GM19324 (cell line): ENCODE measurements around the gene PEX16.
"Not testable (repeated sequence)": the region's sequence is repeated elsewhere in the genome, so short reads cannot be mapped to it uniquely, and the experiment has no call there.

Source experiments
- ATAC-seq: cut with Tn5 transposase; IDR thresholded peaks from one replicate; pipeline ENCODE4 v1.9.1; 2021; ENCODE audit warnings: mild to moderate bottlenecking, moderate library complexity; ENCODE audit not compliant: unreplicated experiment, low FRiP score

Gene PEX16

DNA sequence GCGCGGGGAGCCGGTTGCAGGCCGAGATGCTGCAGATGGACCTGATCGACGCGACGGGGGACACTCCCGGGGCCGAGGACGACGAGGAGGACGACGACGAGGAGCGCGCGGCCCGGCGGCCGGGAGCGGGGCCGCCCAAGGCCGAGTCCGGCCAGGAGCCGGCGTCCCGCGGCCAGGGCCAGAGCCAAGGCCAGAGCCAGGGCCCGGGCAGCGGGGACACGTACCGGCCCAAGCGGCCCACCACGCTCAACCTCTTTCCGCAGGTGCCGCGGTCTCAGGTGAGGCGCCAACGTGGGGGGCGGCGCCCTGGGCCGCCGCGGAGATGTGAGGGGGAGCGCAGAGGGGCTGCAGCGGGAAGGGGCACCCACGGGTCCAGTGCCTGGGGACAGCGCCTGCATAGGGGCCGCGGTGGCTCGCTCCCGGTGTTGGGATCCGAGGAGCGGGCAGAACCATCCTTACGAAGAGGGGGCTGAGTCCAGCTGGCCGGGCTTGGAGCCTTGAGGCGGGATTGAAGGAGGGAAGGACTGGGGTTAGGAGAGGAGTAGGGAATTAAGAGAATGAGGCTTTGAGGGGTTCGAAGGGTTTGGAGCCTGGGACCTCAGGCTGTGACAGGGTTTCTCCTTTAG lies 17.4 kb downstream of the PEX16 start:
- ATAC-seq, result not testable (repeated sequence)

DNA sequence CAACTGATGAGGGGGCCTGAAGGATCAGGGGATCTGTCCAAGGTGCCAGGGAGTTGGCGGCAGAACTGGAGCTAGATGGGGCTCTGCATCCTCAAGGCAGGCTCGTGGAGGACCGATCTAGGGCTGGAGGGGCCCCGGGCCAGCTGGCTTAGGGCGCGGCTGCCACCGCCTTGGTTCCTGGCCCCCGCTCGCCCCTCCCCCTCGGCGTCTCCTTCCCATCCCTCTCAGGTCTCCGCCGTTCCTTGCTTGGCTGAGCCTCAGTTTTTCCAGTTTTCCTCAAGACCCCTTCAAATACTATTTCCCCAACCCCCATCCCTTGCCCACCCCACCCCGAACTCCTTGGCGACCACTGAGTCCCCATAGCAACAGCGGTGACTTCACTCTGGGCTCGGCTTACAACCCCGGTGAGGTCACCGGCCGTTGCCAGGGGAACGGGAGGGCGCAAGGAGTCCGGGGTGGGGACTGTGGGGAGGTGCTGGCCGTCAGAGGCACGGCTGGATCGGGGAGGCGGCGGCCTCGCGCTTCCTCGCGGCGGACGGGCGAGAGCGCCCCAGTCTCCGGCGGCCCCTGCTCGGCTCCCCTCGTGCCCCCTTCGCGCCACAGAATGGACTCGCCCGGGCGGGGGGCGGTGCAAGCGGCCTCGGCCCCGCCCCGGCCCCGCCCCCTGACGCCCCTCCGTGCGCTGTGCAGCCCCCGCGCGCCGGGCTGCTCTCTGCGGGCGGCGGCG lies 18.1 kb downstream of the PEX16 start:
- ATAC-seq, result no peak

DNA sequence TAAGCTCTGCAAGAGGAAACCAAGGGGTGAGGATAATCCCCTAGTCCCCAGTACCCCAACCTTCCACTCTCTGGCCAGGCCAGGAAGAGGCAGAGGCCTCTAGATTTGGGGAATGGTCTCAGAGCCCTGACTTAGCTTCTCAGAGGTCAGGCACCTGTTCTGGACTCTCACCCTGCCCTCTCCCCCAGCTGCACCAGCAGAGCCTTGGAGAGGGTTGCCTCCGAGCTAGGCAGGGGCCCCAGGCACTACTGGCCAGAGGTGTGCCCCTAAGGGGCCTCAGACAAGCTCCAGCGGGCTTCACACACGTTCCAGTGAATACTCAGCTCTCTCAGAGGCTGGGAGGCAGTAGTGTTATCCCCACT lies 18.6 kb downstream of the PEX16 start:
- no peak for ATAC-seq

DNA sequence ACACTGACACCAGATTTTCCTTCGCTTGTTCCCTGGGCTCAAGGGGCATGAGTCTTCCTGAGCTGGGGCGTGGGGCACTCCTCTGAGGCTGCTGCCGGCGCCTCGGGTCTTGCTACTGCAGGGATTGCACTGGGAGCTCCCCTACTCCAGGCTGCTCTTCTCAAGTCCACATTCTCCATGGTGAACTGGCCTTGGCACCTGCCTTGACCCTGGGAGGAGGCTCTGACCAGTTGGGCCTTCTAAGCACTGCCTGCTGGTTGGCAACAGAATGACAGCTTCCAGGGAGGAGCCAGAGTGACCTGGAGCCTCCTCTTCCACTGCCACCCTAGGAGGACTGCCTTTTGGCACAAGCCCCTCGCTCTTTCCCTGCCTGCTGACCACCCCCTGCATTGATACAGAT lies 20.1 kb downstream of the PEX16 start:
- no peak for ATAC-seq

DNA sequence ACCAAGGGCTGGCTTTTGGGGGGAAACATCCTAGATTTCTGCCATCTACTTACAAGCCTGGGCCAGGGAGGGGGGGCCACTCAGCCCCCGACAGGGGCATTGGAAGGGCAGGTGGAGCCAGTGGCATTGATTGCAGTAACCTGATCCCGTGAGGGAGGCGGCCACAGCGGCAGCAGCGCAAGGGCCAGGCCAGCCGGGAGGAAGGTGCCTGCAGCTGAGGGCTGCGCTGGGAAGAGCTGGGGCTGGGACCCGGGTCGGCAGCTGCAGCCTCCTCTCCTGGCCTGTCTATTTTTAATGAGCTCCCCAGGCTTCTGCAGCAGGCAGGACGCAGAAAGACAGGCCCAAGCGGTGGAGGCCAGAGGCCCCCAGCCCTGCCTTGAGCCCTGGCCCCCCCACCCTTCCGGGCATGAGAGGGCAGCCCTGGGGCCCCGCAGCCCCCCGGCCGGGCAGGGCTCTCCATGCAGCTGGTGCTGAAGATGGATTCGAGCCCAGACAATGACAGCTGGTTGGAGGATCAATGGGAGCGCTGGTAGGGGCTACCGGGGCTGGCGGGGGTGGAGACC lies 21.2 kb downstream of the PEX16 start:
- no peak for ATAC-seq

DNA sequence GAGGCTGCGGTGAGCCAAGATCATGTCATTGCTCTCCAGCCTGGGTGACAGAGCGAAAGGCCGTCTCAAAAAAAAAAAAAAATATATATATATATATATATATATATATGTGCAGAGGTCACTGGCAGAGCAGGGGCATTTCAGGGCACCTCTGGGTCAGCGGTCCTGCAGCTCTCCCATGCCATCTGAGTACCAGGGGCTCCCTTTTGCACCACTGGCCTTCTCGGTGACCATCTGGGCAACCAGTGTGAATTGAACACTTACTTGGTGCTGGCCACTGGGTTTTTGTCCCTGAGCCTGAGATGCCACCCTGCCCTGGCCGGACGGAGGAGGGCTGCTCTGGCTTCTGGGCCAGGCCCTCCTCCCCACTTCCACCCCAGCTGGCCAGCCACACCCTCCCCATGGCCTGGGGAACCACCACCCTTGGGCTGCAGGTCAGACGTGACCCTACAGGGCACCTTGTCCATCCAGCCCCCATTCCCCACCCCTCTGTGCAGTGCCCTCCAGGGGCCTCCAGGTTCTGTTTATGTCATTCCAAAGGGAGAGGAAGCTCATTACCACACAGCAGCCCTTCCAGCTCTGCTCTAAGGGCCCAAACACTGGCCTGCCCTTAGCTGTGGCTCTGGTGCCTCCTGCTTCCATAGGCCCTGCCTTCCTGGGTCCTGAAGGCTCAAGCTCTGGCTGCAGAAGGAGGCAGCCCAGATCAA lies 22.0 kb downstream of the PEX16 start:
- no peak for ATAC-seq

DNA sequence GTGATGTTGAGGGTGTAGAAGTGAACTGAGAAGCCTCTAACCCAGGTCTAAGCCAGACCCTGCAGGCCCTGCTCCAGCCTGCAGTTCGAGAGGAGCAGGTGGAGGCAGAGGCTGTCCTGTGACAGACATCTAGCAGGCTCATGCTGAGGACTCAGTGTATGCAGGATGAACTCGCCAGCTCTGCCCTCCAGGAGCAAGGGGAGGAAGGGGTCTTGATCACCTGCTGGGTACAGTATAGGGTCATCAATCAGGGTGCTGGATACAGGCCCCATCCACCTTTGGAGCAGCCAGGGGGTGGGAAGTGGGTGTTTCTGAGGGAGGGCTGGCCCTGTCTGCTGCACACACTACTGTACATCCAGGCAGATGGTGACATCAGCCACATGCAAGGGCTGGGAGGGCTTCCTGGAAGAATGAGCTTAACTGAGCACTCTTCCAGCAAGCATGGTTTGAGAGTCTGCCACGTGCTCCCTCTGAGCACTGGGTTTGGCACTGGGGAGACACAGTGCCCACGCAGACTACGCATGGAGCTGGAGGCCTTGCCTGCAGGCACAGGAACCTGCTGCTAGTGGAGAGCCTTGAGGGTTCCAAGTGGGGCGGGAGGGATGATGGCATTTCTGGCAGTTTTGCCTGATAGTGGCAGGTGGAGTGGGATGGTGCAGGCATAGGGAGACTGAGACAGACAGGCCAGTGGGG lies 23.0 kb downstream of the PEX16 start:
- no peak for ATAC-seq

DNA sequence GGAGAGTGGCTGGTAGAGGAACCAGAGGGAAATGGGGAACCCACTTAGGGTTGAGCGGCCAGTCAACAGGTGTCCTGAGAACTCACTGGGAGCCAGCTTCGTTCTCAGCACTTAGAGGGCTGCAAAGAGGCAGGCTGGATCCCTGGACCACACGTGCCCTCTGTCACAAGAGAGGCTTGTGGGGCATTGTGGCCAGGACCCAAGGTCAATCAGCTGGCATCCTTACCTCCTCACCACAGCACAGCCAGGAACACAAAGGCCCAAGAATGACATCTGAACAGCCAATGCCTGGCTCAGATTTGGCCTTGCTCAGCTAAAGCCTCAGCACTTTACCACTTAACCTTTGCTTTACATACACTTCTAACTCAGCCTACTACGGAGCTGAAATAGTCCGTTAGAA lies 24.8 kb downstream of the PEX16 start:
- no peak for ATAC-seq

DNA sequence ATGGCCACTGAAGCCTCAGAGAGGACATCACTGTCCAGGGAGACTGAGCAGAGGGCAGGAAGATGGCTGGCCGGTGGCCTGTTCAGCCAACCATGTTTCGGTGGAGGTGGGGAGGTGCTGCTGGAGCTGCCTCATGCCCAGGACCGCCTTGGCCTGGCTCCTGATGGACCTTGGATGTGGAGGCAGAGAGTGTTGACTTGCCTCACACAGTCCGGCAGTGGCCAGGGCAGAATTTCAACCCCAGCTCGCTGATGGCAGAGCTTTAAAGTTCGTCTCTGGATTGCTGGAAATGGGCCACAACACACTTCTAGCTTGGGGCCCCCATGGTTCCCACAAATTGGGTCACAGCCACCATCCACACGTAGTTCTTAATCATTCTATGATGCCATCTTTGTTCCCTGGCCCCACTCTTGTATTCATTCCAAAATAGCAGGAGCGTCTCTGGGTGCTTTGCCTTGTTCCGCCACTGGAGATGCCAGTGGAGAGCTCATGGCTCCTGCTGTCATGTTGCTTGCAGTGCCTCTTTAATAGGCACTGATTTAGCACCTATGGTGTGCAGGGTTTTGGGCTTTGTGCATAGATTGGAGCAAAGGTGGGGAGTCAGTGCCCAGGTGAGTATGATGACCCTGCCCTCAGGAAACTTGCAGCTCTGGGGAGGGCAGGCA lies 26.7 kb downstream of the PEX16 start:
- no peak for ATAC-seq

DNA sequence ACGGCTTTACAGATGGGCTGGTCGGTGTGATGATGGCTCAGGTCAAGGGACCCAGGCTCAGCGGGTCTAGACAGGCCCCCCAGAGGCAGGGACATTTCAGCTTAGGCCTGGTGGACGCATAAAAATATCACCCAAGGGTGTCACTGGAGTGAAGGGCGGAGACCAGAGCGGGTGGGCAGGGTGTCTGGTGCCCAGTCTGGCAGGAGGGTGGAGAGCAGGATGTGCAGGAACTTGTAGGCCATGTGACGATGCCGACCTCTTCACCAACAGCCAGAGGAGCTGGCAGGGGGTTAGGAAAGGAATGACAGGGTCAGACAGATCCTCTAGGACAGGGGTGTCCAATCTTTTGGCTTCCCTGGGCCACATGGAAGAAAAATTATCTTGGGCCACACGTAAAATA lies 27.7 kb downstream of the PEX16 start:
- no peak for ATAC-seq

DNA sequence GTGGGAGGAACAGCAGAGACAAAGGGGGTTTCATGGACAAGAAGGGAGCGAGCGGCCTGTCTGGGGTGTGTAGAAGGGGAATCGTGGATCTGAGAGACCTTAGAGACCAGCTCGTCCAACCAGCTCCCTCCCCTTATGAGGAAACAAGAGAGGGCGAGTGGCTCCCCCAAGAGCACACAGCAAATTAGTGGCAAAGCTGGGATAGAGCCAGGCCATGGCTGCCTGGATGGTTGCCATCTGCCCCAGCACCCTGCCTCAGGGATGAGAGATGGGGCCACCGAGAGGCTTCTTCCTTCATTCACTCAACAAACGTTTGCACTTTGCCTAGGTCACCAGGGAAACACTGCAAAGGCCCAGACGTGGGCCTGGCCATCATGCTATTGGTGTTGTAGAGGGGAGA lies 28.1 kb downstream of the PEX16 start:
- ATAC-seq, result no peak

DNA sequence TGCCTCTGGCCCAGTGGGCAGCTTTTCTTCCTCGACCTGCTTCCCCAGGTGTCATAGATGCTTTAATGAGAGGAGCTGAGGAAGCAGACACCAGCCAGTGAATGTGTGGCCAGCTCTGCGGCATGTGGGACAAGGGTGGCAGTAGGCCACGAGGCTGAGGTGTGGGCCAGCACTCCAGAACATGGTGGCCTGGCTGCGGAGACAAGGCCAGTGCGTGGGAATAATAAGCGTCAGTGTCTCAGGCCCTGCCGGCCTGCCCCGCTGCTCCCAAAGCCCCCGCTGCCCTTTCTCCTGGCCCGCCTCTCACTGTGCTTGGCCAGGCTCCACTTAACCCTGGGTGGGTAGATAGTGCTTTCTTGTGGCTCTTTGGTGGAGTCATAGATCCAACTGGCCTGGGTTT lies 30.1 kb downstream of the PEX16 start:
- ATAC-seq, result no peak

DNA sequence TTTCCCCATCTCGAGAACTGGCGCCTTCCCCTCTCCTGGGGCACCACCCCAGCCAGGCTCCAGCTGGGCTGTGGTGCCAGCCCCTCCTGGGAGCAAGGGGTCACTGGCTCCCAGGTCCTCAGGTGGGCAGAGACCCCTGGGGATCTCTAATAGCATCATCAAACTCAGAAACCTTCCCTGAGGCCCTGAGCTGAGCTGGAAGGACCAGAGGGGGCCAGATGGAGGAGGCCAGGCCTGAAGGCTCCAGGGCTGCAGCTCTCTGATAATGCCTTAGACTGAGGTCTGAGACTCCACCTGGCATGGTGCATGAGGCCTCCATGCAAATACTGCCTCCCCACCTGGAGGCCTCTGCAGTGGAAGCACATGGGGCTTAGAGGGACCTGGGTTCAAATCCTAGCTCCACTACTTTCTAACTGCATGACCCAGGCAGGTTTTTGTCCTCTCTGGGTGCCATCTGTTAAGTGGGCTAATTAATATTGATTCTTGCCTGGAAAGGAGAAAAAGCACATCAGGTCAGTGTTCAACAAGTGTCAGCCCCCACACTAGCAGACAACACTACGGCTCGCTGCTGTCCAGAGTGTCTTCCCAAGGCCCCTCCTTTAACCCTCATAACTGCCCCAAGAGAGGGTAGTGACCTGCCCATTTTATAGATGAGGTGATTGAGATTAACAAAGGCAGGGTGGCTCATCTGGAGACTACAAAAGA lies 30.7 kb downstream of the PEX16 start:
- no peak for ATAC-seq

DNA sequence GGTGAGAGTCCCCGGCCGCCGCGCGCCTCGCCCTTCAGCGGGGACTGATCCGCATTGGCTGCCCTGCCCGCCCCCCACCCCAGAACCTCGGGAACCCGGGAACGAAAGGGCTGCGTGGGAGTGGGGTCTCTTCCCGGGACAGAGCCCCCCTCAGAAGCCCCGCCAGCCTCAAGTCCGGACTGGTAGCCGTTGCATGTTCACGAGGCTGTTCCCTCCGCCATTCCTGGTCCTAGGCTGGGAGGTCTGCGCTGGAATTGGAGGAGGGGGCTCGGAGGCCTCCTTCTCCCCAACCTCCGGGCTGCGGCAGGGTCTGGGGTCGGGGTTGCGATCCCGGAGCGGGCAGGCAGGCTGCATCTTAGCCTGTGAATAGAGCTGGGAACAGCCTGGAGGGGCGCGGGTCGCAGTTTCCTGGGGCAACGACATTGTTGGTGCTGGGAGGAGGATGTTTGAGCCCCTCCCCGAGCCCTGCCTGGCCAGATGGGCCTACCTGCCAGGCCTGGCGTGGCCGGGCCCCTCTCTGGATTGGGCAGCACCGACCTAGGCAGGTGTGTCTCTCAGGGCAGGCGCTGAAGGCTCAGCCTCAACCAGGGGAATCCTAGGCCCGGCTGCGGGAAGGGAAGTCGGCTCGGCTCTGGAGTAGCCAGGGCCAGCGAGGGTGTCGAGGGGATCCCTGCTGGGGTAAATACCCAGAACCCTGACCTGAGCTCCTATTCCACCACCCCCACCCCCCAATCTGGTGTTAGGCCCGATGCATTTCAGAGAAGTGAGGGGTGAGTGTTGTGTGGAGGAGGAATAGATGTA lies 31.6 kb downstream of the PEX16 start:
- no peak for ATAC-seq

DNA sequence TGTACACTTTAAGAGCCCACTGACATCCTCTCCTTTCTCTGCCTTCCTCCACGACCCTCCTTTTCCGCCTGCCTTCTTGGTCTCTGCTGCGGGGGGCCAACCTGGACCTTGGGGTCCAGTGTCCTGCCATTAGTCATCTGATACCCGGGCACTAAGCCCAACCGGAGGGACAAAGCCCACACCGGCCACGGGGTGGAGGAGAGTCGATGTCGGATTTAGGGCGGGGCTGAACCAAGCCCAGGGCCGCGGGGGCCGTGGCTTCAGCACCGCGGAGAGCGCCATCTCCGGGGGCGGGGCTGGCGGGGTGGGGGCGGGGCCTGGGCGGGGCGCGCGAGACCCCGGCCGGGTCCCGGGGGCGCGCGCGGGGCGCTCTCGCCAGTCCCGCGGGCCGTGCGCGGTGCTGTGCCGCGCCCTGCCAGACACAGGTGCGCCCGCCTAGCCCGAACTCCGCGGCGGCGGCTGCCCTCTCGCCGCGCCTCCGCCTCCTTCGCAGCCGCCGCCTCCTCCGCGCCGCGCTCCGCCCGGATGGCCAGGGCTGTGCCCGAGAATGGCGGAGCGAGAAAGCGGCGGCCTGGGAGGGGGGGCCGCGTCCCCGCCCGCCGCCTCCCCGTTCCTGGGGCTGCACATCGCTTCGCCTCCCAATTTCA lies 32.3 kb downstream of the PEX16 start, which contains the start of gene MAPK8IP1:
Gene MAPK8IP1, plus strand, starts transcription at position 378 of the 647 bp plus-strand sequence. Its CDS starts 170 bp downstream, at position 548.
- ATAC-seq, result peak; percentile 73

DNA sequence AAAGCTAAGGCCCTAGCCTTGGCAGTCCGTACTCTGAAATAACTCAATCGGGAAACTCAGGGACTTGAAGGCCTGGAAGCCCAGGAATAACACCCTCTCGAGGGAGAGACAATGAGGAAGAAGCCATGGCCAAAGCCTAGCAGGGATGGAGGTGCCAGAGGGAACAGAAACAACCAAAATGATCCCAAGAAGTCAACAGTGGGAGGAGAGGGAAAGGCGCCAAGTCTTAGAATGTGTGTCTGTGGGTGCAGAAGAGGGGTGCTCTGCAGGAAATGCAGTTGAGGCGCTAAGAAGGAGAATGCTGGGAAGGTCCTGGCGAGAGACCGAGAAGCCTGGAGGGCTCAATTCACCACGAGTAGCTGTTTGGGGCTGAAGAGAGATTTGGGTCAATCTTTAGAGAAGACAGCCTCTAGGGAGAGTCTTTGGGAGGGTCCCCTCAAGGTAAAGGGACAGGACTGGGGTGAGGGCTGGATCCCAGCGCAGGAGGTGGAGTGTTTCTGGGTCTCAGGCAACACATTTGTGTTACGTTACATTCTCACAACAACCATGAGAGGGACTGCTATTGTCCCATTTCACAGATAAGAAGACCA lies 33.0 kb downstream of the PEX16 start:
- ATAC-seq, result no peak

DNA sequence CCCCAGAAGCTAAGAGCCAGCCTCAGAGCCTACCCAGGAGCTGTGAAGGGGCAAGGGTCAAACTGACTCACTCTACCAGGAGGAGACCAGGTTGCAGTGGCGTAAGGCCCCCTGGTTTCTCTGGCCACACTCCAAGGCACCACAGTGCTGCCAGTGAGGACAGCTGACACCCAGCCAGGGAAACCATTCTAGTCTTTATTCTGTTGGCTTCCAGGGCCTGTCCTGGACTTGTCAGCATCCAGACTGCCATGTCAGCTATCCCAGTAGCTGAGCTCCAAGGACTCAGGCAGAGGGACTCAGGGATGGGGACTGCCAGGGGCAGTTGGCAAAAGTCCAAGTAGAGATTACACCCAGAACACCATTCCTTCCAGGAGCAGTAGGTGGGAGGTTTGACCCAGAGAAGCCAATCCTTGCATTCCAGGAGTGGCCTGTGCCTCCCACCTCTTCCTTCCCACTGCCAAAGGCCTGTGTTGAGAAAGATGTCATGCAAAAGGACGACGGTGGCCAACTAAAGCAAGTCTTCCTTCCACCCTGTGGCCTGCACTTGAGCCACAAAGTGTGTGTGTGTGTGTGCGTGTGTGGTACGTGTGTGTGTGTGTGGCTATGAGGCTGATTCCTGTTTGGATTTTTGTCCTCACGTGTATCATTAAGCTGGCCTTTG lies 35.8 kb downstream of the PEX16 start:
- ATAC-seq, result no peak
